NCI-H2171 treated with DMSO at 0.1 percent for 48 hours (cell line): Measurements from ENCODE around the gene PRKCA.
A peak's percentile ranks its signal among the peaks of the same experiment; 100 is the strongest.
"Not testable (repeated sequence)": the region's sequence is repeated elsewhere in the genome, so short reads cannot be mapped to it uniquely, and the experiment has no call there.

ENCODE experiments used
- DNase-seq: peaks from one replicate; lab custom pipeline; 2025; lab: John Stamatoyannopoulos, UW

PRKCA gene

GRCh38 chr17:66326476-66327047 lies 24.1 kb downstream of the PRKCA start:
- DNase-seq, result no peak

DNA sequence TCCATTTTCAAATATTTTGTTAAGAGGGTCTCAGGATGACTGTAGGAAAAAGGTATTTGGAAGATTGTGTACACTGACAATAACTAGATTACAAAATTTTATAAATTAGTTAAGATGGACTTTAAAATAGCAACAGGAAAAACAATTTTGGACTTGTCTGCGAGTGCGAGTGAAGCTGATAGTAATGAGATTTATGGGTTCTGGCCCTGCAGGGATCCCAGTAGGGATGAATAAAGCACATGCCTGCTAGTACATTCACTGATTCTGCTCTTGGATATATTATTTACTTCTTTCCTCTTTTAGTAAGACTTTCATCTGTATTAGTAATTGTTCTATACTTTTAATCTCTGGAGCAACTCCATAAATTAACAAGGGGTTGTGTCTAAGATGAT lies 28.2 kb downstream of the PRKCA start:
- DNase-seq, result no peak

GRCh38 chr17:66331038-66331816 lies 28.8 kb downstream of the PRKCA start:
- DNase-seq, result no peak

DNA sequence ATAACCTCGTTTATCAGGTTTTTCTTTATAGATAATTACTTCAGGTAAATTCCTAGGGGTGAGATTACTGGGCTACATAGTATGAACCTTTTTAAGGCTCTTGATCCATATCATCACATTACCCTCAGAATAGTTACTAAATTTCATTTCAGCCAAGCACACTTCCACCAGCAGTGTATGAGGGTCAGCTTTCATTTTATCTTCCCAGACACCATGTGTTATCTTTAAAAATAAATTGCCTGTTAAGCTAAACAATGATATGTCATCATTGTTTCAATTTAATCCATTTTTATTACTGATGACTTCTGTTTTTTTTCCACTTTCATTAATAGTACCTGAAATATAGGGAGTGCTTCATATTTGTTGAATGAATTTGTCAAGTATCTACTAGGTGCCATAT lies 33.4 kb downstream of the PRKCA start:
- DNase-seq, result no peak

GRCh38 chr17:66337268-66337667 lies 34.9 kb downstream of the PRKCA start:
- DNase-seq, result no peak

- DNase-seq, result peak; percentile 34
Observed at GRCh38 chr17:66337866-66338485, 35.6 kb downstream of the PRKCA start.

DNA sequence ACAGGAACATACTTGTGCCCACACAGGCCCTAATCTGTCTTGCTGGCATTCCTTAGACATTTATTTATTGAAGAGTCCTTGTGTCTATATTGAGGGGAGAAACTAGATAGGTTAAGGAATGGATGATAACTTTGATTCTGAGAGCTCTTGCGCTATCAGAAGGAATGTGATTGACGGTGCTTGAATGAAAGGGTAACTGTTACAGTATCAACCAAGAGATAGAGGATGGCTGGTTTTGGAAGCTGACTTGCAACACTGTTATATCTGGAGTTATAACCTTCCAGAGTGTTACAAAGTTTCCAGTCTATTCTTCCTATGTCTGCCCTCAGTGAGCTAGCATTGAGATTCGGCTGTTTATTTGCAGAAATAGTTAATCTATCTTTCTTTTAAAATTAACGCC lies 36.5 kb downstream of the PRKCA start:
- no peak for DNase-seq

DNA sequence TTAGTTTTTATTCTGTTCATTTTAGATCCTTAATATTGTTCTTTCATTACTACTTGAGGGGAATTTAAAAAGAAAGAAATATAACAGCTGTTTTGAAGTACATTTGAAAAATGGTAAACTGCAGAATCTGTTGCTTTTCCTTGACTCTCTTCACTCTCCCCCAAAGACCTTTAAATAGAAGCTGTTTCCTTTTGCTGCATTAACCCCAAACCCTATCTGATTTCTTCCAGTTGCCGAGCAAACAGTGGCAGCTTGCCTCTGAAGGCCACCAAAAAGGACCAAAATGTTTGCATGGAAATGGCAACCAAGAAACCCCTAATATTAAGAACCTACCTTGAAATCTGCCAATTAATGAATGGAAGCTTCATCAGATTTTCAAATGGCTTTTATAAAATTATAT lies 37.1 kb downstream of the PRKCA start:
- peak; percentile 55 for DNase-seq

GRCh38 chr17:66340720-66341119 lies 38.3 kb downstream of the PRKCA start:
- DNase-seq, result no peak

- DNase-seq, result no peak
Observed at GRCh38 chr17:66341462-66341861, 39.0 kb downstream of the PRKCA start.

GRCh38 chr17:66342263-66342662 lies 39.9 kb downstream of the PRKCA start:
- not testable (repeated sequence) for DNase-seq

DNA sequence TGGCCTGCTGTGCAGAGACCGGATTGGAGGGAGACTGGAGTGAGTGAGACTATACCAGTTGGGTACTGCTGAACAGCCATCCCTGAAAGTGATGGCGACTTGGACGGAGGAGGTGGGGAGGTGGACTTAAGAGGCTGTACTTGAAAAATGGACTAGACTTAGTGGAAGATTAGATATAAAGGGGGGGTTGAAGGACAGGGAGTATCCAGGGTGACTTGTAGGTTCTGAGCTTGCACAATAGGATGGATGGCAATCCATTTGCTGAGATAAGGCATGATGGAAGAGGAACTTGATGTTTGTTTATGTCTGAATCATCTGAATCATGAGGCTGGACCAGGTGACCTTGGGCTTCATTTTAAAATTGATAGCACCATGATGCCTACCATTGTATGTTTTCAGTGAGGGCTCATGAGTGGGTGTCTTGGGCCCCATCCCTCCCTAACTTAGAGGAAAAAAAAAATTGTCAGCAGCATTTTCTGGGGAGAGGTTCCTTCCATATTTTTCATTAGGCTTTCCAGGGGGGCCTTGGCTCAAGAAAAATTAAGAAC lies 41.2 kb downstream of the PRKCA start:
- no peak for DNase-seq

DNA sequence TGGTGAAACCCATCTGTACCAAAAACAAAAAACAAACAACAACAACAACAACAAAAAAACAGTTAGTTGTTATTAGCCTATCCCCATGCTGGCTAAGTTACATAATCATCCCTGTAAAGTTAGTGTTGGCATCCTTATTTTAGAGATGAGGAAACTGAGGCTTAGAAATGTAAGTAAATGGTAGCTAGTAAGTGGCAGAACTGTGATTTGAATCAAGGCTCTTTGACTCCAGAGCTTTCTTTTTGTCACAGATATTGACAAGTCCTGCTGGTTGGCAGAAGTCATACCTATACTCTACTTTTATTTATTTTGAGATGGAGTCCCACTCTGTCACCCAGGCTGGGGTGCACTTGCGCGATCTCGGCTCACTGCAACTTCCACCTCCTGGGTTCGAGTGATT lies 42.1 kb downstream of the PRKCA start:
- no peak for DNase-seq

GRCh38 chr17:66345264-66345663 lies 42.9 kb downstream of the PRKCA start:
- peak; percentile 9 for DNase-seq

DNA sequence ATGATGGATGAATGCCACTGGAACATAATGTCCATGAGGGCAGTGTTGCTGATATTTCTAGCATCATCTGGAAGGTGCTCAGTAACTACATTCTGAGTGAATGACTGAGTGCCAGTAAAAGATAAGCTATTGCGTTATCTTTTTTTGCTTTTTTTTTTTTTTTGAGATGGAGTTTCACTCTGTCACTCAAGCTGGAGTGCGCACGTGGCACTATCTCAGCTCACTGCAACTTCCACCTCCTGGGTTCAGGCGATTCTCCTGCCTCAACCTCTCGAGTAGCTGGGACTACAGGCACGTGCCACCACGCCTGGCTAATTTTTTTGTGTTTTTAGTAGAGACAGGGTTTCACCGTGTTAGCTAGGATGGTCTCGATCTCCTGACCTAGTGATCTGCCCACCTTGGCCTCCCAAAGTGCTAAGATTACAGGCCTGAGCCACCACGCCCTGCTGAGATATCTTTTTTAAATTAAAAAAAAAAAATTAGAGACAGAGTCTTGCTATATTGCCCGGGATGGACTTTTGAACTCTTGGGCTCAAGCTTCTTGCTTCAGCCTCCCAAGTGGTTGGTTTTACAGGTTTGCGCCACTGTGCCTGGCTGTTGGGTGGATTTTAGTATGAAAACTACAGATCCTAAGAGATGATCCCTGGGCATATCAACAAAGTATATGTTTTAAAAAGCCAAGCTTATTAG lies 43.7 kb downstream of the PRKCA start:
- not testable (repeated sequence) for DNase-seq

DNA sequence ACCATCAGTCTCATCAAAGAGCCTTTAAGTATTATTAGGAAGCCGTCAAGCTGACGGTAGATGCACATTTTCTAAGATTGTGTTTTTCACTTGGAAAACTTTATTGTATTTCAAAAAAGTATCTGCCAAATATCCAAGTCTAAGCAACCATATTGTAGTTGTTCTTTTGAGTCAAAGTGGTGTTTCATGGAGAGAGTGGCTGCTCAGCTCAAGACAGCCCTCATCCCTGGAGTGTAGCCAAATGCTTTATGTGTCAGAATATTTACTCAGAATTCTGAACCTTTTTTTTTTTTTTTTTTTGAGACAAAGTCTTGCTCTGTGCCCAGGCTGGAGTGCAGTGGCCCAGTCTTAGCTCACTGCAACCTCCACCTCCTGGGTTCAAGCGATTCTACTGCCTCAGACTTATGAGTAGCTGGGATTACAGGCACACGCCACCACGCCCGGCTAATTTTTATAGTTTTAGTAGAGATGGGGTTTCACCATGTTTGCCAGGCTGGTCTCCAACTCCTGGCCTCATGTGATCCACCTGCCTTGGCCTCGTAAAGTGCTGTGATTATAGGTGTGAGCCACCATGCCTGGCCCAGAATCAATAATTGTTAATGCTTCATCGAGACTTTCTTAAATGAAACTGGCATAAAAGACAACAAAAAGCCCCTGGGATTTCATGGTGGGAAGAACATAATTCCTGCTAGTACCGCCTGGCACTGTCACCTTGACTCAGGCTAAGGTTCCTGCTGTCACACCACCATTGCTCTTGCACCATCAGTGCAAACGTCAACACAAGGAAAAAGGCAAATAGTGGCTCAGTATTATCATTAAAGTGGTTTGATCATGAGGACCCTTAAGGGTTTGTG lies 45.5 kb downstream of the PRKCA start:
- peak; percentile 83 for DNase-seq

DNA sequence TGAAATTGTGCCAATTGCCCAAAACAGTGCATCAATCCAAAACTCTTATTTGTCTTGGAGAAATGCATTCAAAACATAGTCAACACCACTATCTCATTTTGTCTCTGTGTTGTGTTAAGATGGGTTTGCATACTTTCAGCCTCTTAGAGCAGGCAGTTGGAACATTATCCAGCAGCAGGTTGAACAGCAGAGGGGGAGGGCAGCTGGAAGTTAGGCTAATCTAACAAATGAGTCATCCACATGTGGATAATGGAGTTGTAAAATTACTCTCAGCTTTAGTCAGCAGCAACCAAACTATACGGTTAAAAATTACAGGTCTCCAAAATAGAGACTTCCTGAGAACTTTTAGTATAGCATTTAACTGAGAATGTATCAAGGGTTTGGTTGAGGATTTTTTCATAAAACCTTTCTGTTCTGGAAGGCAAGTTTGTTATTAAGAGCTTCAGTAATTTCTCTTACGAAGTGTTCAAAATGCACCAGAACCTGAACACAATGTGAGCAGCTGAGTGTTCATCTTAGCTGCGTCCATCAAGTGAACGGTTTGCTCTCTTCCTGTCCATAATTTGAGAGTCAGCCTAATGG lies 46.3 kb downstream of the PRKCA start:
- DNase-seq, result peak; percentile 84

GRCh38 chr17:66349521-66350254 lies 47.3 kb downstream of the PRKCA start:
- peak; percentile 9 for DNase-seq

DNA sequence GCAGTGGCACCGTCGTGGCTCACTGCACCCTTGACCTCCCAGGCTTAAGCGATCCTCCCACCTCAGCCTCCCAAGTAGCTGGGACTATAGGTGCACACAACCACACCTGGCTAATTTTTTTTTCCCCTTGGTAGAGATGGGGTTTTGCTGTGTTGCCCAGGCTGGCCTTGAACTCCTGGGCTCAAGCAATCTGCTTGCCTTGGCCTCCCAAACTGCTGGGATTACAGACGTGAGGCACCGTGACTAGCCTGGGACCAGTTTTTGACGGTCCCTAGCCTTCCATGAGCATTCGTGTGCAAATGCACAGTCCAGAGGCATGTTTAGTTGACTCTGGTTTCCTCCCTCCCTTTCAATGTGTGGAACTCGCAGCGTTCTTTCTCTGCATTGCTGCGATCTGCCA lies 48.2 kb downstream of the PRKCA start:
- not testable (repeated sequence) for DNase-seq

DNA sequence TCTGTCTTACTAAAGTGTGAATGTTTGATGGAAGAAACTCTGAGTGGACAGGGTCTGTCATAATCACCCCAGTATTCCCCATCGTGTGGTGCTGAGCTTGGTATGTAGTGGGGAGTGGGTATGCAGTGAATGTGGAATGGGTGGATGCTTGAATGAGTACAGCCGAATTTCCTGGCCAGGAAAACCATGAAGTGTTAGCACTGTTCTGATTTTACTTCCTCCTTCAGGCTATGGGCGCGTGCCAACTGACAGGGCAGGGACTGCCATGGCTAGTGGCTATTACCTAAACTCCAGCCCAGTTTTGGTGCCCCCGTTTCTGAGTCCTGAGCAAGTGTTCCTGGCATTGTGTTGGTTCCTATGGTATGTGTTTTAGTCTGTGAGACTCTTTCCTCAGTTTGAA lies 48.6 kb downstream of the PRKCA start:
- DNase-seq, result no peak
